AG09319 (cell line): ENCODE results near the gene VTI1A.

ENCODE experiments used
- DNase-seq: peaks from one replicate; pipeline ENCODE4 v3.0.0-alpha.2; 2010; ENCODE audit warnings: low read depth; ENCODE audit errors: extremely low read depth
- TF ChIP-seq, protein P1 (sequence below): IDR thresholded peaks from 2 replicates; pipeline ENCODE4 v1.5.1; 2011; ENCODE audit warnings: low read depth, mild to moderate bottlenecking, inconsistent platforms, low read length, moderate library complexity

VTI1A gene

GRCh38 chr10:112782200-112782907, 335.3 kb downstream of the VTI1A start:
- no peak for DNase-seq
- TF ChIP-seq, protein P1, sequence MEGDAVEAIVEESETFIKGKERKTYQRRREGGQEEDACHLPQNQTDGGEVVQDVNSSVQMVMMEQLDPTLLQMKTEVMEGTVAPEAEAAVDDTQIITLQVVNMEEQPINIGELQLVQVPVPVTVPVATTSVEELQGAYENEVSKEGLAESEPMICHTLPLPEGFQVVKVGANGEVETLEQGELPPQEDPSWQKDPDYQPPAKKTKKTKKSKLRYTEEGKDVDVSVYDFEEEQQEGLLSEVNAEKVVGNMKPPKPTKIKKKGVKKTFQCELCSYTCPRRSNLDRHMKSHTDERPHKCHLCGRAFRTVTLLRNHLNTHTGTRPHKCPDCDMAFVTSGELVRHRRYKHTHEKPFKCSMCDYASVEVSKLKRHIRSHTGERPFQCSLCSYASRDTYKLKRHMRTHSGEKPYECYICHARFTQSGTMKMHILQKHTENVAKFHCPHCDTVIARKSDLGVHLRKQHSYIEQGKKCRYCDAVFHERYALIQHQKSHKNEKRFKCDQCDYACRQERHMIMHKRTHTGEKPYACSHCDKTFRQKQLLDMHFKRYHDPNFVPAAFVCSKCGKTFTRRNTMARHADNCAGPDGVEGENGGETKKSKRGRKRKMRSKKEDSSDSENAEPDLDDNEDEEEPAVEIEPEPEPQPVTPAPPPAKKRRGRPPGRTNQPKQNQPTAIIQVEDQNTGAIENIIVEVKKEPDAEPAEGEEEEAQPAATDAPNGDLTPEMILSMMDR, result no peak

DNA sequence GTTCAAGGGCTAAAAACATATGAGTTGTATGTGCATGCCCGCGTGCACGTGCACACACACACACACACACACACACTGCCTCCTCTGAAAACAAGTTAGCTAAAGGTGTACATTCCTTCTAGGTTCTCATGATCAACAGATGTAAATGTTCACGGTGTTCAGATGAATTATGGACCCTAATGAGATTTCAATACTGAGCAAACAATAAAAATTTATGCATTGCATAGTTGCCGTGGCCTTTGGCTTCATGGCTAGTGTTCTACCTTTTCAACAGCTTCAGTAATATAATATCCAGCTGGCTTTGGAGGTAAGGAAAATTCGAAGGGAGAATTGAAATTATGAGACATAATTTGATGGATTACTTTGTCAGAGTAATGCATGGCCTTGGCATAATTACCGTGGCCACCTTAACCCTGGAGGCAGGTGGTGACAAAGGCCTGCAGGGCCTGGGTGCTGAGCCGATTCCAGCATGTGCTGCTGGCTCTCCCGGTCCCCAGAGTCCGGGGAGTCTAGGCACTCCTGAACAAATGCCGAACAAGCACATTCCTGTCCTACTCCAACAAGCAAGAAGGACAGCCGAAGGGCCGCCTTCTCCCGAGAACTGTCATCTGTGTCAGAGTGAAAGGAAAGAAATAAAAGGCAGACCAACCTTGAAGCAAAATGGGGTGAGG, 336.5 kb downstream of the VTI1A start:
- DNase-seq, result no peak
- TF ChIP-seq, protein P1, result no peak

DNA sequence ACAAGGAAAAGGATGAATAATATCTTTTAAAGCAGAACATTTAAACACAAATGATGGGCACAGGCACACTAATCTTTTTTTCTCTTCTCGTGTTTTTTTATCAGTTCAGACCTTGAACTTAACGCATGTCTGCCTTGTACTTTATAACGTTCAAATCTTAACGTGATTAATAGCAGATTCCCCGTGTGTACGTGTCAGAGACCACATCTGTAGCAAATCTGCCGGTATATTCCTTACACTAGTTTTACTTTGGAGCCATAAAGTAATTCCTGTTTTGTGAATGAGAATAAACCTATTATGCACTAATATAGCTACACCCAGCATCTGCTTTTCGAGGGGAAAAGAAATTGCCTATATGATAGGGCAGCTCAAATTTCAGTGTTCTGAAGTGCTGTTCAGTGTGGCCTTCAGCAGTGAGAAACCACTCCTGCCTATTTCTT, 337.0 kb downstream of the VTI1A start:
- no peak for DNase-seq

DNA sequence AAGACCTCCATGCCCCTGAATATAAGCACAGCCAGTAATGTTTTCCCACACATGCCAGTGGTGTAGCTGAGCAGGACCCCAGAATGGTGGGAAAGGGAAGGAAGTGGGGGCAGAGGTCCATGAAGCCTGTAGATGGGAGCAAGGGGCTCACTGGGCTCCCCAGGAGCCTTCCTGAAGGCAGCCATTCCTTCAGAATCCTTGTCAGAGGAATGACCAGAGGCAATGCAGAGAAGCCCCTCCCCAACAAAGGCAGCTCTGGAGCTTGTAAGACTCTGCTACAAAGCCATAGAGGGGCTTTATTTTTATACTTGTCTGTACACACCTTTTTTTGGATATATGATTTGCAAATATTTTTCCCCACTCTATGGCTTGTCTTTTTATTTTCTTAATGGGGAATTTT, 338.1 kb downstream of the VTI1A start:
- no peak for DNase-seq
- TF ChIP-seq, protein P1, result no peak

More for the DNA sequence above, 337.0 kb downstream of the VTI1A start:
- TF ChIP-seq, protein P1, result no peak

DNA sequence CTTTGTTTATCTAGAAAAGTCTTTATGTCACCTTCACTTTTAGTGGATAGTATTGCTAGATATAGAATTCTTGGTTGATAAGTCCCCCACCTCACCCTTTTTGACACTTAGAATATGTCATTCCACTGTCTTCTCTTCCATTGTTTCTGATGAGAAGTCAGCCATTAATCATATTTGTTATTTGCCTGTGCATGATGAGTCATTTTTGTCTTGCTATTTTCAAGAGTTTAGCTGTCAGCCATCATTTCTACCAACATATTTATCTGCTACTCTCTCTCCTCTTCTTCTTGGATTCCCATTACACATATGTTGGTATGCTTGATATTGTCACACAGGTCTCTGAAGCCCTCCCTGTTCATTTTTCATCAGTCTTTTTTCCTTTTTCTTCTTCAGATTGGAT, 342.2 kb downstream of the VTI1A start:
- TF ChIP-seq, protein P1, result no peak
- DNase-seq, result no peak

GRCh38 chr10:112790030-112790429, 343.0 kb downstream of the VTI1A start:
- no peak for DNase-seq

GRCh38 chr10:112790921-112791320, 343.9 kb downstream of the VTI1A start:
- DNase-seq, result no peak
- TF ChIP-seq, protein P1, result no peak

More at GRCh38 chr10:112790030-112790429, 343.0 kb downstream of the VTI1A start:
- TF ChIP-seq, protein P1, result no peak
